HG03457 (cell line): ENCODE results near the gene THRB.
A peak's percentile ranks its signal among the peaks of the same experiment; 100 is the strongest.

Source experiments
- ATAC-seq: cut with Tn5 transposase; IDR thresholded peaks from one replicate; pipeline ENCODE4 v1.9.1; 2021; ENCODE audit warnings: moderate number of reproducible peaks; ENCODE audit not compliant: unreplicated experiment

Gene THRB

DNA sequence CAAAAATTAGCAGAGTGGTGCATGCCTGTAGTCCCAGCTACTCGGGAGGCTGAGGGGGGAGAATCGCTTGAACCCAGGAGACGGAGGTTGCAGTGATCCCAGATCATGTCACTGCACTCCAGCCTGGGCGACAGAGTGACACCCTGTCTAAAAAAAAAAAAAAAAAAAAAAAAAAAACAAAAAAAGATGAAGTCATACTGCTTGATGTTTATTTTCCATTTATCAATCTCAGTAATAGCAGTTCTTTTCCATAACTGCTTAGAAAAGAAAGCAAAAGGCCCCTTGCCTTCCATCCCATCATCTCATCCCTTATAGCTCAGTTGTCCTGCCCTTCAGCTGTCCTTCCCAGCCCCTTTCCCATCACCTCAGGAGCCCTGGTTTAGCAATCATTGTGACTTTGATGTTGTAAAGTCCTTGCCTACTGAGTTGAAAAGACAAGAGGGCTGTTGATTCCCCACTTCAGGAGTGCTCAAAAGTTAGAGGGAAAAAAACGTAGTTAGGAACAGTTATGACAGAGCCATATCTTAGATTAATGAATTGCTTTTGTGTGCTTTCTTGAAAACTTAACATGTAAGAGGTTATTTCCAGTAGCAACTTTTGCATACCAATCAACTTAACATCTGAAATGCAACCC lies 18.0 kb upstream of the THRB start:
- ATAC-seq = no peak

DNA sequence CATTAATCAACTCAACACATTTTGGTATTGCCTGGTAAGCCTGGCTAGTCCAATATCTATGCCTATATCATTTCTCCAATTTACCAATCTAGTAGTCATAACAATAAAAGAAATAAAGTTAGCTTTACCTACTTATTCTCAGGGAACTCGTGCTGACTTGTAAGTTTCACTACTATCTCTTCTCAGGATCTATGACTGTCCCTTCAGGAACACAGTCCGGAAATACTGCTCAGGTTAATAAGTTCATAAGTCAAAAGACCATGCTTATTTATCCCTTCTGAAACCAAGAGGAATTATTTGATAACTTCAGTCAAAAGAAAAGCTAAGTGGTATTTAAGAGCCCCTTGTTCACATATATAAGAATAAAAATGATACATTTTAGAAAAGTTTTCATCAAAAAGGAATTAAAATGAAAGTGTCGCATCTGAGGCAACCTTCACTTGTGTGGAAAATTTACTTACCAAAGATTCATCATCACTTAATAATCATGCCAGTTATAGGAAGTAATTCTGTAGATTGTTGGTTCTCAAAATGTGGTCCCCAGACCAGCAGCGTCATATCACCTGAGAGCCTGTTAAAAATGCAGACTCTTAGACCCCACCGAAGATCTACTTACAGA lies 15.5 kb upstream of the THRB start:
- ATAC-seq = no peak

DNA sequence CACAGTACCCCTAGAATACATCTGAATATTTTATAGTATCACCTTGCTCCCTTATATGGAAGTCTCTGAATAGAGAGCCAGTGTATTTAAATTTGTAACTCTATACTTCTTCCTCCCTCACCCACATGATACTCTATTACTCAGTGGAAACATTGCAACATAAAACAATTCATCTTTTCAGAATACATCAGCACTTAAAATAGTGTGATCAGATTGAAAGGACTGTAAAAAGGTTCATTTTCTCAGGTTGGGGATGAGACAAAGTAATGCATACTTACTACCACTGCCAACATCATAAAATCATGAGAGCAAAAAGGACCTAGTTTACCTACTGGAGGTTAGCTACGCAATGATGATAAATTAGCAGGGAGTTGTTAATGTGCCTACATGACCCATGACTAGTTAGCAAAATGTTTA lies 13.8 kb upstream of the THRB start:
- no peak for ATAC-seq

DNA sequence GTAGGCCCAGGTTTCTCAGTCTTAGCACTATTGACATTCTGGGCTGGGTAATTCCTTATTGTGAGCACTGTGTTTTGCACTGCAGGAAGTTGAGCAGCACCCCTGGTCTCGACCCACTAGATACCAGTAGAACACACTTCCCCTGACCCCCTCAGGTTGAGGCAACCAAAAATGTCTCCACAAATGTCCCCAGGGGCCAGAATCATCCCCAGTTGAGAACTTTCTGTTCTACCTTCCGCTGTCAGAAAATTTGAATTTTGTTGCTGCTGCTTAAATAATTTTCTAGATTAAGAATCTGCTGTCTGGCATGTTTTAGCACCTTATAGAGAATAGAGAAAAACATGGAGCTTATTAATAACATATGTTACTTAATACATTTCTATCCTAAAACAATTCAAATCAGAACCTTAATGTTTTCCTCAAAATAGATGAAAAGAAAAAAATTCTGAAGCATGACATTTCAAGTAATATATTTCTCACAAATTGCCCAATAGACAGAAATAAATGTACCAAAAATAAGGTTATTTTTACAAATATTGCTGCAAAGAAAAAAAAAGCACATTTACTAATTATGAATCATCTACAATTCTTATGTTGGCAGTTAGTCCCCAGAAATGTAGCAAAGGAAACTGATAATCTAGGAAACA lies 13.2 kb upstream of the THRB start:
- no peak for ATAC-seq

DNA sequence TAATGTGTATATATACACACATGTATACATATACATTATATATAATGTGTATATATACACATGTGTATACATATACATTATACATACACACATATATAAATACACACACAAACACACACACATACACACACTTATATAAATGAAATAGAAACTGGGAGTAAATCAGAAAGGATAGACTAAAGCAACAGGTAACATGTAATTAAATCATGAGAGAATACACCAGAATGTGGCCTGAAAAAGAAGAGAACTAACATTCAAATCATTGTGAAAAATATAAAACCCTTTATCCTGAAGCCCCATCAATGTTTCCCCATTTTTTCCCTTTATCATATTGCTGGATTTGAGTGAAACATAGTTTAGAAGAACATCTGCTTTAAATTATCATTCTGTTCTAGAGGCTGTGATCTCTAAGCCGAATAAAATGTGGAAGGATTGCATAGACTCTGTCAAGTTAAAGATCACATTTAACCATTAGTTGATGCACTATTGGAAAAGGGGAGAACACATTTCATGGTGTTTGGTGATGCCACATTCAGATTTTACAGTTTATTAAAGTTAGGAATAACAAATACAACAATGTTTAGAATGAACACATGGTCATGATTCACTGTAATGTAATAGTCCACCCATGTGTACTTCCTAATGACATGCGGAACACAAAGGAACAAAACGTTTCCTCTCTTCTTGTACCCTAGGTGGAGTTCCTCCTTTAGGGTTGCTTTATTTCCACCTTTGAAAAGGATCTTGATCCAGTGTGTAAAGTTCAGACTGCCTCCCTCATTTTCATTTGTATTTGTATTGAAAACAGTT lies 12.5 kb upstream of the THRB start:
- no peak for ATAC-seq

DNA sequence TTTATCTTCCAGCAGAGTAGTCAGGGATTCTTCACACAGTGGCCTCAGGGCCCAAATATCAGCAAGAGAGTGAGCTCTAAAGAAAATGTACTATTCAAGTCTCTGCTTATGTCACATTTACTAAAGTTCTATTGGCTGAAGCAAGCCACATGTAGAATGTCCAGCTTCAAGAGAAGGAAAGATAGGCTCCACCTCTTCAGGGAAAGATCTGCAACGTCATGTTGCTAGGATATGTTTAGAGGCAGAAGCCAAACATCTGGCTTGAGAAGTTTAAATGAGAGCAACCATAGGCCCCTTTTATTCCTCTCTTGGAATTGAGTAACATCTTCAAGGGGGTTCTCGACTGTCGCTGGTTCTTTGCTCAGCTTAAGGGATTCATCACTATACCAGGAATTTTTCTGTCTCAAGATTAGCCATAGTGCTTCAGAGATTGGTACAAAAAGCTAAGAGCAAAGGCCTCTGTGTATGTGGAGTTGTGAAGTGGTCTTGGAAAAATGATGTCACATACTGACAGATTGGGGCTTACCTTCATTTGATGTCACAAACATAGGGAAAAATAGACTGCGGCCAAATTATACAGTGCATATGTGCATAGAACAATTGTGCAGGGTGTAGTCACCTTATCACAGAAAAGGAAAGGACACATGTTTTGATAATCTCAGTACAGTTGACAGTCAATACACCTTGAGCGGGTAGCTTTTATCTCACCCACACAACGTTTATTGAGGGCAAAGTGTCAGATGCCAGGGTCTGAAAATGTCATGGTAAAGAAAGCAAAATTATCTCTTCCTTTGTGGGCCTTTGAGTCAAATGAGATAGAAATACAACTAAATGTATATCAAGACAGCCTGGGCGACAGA lies 11.3 kb upstream of the THRB start:
- no peak for ATAC-seq

DNA sequence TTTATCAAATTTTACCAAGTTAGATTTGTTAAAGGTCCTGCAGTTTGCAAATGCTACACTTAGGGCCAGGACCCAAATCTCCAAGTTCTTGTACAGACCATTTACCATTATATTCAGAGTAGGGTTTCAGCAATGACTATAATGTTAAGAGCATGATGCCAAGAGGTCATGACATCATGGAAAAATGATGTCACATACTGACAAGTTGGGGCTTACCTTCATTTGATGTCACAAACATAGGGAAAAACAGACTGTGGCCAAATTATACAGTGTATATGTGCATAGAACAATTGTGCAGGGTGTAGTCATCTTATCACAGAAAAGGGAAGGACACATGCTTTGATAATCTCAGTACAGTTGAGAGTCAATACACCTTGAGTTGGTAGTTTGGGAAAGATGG lies 10.1 kb upstream of the THRB start:
- no peak for ATAC-seq

DNA sequence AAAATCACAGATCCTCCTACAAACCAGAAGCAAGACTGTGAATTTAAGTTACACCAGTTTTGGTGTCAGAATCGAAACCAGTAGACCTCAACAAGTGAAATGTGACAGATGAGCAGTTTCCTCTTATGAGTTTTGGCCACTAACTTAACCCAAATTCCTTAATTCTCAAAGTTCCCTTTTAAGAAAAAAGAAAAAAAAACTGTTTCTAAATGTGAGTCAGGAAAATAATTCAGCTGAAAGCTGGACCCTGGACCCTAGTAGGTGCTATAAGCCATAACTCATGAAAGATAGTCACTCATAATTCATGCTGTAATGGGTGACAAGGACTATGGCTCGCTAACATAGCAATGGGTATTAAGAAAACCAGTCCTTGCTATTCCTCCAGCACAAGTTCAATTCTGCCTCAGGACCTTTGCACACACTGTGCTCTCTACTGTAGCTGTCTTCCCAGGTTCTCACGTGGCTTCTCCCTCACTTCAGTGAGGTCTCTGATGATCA lies 9.0 kb upstream of the THRB start:
- ATAC-seq = peak; percentile 73

DNA sequence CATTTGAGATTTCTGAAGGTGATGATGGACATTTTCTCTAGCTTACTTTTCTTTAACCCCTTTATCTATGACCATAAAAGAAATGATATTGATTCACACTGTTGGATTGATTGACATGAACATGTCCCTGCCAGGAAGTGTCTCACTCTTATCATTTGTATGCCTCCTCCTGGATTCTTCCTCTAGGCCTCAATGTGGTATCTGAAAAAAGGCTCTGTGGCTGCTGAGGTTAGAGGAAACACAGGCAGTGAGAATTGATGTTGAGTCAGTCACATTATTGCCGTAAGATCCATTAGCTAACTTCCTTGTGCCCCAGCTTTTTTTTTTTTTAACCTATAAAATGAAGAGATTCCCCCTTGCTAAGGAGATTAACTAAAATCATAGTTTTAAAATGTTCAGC lies 8.0 kb upstream of the THRB start:
- ATAC-seq = no peak

DNA sequence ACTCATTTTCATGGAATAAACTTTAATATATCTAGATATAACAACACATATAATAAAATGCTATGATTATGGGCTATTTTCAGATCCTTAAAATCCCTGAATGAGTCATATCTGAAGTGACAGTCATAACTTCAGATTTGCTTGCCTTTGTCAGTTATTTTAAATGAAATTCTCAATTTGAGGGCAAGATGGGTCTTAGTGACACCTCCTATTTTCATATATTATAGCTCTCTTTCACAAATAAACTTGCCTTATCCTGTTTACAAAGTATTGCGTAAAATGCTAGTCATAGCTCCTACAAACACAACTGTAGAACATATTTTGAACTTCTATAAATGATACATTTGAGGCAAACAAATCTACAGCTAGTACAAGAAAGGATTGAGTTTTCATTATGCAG lies 6.2 kb upstream of the THRB start:
- ATAC-seq = no peak

DNA sequence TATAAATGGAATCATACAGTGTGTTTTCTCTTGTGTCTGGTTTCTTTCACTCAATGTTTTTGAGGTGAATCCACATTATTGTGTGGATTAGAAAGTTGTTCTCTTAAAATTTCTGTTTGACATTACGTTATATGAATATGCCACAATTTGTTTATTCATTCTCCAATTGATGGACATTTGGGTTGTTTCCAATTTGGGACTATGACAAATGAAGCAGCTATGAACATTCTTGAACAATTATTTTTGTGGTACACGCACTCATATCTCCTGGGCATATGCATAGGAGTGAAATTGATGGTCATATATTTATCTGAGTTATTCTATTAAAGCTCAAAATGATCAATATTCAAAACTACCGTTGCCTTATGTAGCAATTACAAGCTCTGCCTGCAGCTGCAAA lies 5.3 kb upstream of the THRB start:
- no peak for ATAC-seq

DNA sequence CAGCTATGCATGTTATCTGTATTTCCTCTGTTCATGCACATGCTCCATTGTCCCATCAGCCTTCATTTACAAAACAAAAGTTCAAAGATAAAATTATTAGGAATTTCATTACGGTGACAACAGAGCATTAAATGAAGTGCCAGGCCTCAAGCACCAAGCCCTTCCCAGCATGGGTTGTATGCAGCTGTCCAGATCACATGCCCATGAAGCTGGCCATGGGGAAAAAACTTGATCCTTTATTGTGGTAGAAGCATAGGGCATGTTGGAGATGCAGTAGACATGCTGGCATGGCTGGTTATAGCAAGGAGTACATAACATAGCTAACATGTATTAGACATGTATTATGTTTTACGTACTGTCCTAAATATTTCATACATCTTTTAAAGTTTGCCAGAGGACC lies 4.1 kb upstream of the THRB start:
- ATAC-seq = no peak

DNA sequence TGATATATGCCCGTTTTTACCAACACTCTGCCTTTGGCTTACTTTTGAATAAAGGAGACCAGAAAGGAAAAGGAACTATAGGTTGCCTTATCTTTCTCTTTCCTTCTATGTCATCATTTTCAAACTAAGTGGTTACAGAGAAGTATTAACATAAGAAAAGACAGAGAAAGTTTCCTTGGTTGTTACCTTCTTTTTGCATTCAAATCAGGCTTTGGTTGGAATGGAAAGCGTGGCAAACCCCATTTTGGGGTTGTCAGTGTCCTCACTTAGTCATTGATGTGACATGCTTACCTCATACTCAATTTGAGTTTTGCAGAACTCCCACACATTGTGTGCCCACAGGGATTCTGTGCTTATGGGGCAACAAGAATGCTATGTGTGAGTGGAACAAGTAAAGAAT lies 3.7 kb upstream of the THRB start:
- ATAC-seq = no peak

DNA sequence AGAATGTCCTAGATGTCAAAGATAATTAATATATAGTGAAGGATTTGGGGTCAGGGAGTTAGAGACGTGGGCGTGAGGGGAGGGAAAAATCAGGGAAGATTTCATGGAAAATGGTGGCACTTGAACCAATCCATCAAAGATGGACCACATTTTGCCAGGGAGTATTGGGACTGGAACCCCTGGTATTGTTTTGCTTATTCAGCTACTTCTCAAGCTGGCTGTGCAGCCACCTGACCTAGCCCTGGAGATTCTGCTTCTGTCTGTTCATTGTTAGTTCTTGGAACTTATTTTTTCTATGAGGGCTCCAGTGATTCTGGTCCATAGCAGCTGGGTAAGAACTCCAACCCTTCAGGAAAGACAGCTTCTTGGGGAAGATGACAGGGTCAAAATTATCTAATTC lies 3.3 kb upstream of the THRB start:
- no peak for ATAC-seq

DNA sequence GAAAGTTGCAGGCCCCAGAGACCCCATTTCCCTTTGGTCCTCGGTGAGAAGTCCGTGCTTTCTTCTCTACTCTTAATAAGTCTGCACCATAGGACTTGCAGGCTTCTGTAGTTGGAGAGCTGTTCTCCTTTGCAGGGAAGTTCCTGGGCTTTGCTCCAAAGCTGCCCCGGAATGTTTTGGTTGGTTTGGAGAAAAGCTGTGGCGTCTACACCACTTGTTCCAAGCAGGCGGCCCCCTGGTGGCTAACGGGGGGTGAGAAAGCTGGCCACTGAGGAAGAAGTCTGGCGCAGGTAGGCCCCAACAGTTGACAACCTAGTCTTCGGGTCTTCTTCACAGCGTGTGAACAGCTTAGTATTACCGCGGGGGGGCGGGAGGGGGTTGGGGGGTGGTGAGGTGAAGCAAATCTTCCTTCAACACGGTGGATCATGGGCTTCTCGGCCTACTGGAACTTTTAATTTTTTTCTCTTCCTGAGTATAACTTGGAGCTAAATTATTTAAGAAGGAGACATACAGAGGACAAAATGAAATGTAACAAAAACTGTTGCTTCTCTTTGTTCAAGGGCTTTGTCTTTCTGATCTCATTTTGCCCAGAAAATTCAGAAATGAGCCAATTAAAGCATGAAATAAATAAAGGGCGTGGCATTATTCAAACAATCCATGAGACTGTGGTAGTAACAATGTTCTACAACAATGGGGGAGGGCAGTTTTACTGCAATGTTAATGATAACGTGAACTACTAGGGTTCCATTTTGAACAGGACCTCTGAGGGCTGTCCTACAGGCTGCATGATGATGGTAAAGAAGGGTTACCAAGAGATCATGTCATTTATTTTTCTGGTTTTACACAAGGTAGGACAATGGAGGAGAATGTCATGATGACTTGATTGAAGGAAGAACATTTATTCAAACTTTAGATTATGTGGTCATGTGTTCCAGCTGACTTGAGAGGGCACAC lies 2.2 kb upstream of the THRB start:
- no peak for ATAC-seq

DNA sequence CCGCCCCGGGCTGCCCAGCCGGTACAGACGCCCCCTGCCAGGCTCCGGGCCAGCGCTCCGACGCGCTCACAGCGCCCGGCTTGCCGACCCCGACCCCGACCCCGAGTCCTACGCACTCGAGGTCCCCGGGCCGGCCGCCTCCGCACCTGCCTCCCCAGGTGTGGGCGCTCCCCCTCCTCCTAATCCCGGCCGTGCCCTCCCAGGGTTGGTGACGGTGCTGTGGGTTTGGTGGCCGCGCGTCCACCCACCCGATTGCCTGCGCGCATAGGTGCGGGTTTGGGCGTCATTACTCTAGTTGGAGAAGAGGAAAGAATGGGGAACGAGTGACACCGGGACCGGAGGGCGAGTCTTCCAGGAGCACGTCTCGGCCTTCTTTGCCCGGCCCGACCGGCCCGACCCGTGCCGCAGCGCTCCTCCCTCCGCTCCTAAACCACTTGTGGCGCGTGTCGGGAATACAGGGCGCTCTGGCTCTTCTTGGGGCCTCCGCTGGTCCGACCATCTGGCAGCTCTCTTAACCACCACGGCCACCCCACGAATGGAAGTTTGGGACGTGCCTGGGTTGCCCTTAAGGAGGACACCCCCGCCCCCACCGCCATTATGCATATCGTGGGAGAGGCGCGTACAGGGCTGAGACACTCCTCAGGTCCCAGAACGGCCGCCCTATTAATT lies 810 bp upstream of the THRB start:
- no peak for ATAC-seq

DNA sequence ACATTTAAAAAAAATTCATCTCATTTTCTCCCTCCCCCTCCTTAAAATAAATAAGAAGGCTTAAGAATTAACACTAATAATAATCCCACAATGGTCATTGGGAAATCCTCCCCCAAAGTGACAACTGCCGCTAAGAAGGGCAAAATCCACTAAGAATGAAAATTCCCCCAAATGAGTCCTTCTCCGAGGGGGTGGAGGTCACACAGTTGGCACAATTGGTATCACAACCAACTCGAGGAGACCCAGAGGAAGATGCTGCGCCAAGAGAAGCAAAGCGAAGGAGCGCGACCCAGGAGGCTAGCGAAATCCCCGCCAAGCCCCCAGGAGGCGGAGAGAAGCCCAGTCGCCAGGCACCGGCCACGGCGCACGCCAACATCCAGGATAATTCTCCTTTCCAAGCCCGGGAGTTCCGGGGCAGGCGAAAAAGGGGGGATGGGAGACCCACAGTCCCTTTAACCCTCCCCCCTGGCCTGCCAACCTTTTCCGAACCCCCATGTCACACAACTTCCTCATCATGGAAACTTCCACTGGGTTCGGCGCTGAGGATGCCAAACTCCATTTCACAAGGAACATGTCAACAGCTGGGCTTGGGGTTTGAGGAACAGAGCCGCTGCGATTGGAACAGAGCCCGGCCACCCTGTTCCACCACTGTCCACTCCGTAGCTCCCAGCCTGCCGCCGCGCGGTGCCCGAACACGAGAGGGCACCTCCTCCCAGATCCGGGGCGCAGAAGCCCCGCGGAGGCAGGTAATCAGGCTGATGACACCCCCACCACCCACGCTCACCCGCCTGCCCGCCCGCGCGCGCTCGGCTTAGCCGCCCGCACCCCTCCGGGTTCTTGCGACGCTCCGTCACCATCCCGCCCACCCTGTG lies 668 bp downstream of the THRB start:
- ATAC-seq = no peak

DNA sequence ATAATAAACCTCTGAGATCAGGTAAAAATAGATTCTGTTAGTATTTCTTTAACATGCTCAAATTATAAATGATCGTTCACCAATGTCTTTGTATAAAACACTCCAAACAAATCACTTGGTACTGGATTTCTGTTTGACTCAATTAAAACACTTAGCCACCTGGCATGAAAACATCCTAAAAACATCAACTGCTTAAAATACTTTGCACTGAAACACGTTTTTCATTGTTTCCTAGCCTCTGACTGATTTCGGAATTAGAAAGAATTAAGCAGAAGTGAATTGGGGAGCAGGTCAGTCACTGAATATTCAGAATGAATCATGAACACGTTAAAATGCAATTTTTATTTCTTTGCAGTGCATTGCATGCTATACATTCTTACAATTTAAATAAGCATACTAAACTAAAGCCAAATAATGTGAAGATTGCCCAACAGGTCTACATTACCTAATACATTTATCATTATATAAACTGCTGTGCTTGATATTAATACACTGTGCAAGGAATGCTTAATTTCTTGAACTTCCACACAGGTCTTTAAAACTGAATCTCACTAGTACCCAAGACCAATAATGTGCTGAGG lies 1.6 kb downstream of the THRB start:
- no peak for ATAC-seq
